ENCODE results near the gene WDR5B. TPM values are rescaled to one million over a fixed set of nuclear protein-coding genes. Genes with fewer than 3 reads are reported as not detected.

Gene WDR5B
- 2.2 to 3.9 TPM (median 3.6 TPM) in 5 replicates for total RNA-seq (2022; extraction: Qiagen RNA extraction; ENCODE audit: low read depth)

GRCh38 chr3:122415762-122416654 is at the start of gene WDR5B:
Gene WDR5B (minus strand): TSS chr3:122416062. CDS start chr3:122415528, 534 bp downstream.

DNA sequence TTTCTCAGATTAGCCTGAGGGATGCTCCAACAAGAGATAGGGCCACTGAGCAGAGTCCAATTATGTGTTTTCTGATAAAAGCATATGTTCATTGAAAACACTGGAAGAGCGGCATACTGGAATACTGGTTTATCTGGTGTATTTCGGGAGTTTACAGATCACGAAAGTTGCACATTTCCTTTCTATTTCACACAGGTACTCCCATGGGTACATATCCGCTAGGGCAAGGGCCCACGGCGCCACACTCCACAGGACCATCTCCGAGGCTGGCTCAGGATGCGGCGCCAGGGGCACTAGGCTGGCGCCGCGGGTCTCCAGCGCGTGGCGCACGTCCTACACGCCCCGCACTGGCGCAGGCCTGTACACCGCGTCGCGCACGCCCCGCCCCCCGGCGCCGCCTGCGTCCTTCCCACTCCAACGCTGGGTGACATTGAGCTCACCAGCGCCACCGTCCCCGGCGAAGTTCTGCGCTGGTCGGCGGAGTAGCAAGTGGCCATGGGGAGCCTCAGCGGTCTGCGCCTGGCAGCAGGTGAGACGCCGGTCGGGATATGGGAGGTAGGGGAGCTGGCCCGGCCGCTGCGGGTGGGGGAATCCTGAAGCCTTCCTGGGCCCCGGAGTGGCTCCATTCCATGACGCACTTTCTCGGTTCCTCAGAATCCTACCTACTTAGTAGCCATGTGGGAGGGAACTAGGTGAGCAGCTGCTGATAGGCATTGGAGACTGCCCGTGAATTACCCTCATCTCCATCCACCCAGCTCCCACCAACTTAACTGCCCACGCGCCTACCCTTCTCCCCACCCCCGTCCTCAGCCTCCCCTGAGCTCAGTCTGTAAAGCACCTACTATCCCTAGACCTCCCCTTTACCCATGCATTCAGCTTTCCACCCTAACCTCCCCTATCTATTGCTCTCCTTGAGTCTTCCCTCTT is 31.8 kb downstream of the WDR5B start, which contains the start of gene FAM162A:
TSS of gene FAM162A (plus strand) at position 412 of the 927 bp plus-strand sequence. CDS start at position 496, 84 bp downstream.

GRCh38 chr3:122382888-122383666 is 32.8 kb downstream of the WDR5B start, which contains the start of gene MIX23:
Gene MIX23 (minus strand): TSS chr3:122383231. CDS start chr3:122383224, 7 bp downstream.

Other genes with a start within 250 kb of the WDR5B start
- gene CASR, start 232.4 kb downstream of the WDR5B start, total RNA-seq (2022; extraction: Qiagen RNA extraction; ENCODE audit: low read depth) = not detected in 5 replicates
- 0.71 to 1.5 TPM (median 0.88 TPM) in 5 replicates for gene CSTA, start 90.8 kb downstream of the WDR5B start, total RNA-seq (2022; extraction: Qiagen RNA extraction; ENCODE audit: low read depth)
- gene MIX23, start 32.8 kb downstream of the WDR5B start, total RNA-seq (2022; extraction: Qiagen RNA extraction; ENCODE audit: low read depth) = 46.5 to 103 TPM (median 49.9 TPM) in 5 replicates
- gene FAM162A, start 31.9 kb downstream of the WDR5B start, total RNA-seq (2022; extraction: Qiagen RNA extraction; ENCODE audit: low read depth) = 32.2 to 44.2 TPM (median 33.9 TPM) in 5 replicates
- 58.1 to 72.8 TPM (median 68.1 TPM) in 5 replicates for gene KPNA1, start 98.9 kb upstream of the WDR5B start, total RNA-seq (2022; extraction: Qiagen RNA extraction; ENCODE audit: low read depth)
- 4.7 to 6.5 TPM (median 5.7 TPM) in 5 replicates for gene PARP9, start 148.2 kb upstream of the WDR5B start, total RNA-seq (2022; extraction: Qiagen RNA extraction; ENCODE audit: low read depth)
- gene DTX3L, start 148.3 kb upstream of the WDR5B start, total RNA-seq (2022; extraction: Qiagen RNA extraction; ENCODE audit: low read depth) = 6.9 to 10.1 TPM (median 8.8 TPM) in 5 replicates
- gene PARP15, start 161.6 kb upstream of the WDR5B start, total RNA-seq (2022; extraction: Qiagen RNA extraction; ENCODE audit: low read depth) = not detected in 5 replicates